ENCODE data around the gene ADAMTS15. TPM values are rescaled to one million over a fixed set of nuclear protein-coding genes. Genes with fewer than 3 reads are reported as not detected.

The ADAMTS15 gene
- total RNA-seq, 2 experiments from 2014 or later = 0.08 to 0.11 TPM

- Histone ChIP-seq H3K9me3 (ENCODE audit: control insufficient read depth in 1 of 2, insufficient read depth in 1 of 2, low read length in 2 of 2) (peaks cover 0 to 4% of the 10 kb centered on the region in 2 experiments), H3K36me3 (ENCODE audit: insufficient read depth, low read length) (no peaks in the 10 kb centered on the region), H3K4me1 (ENCODE audit: insufficient read depth, low read length) (no peaks in the 10 kb centered on the region), H3K4me3 (ENCODE audit: low read length) (no peak overlapping the region), H3K27me3 (ENCODE audit: control insufficient read depth in 1 of 2, insufficient read depth in 2 of 2, low read length in 2 of 2) (no peaks in the 10 kb centered on the region), H3K27ac (ENCODE audit: low read depth in 1 of 2, low read length in 2 of 2) (no peak overlapping the region)
- TF ChIP-seq CTCF (IDR thresholded peaks at IDR 0.05) = no peak
- no peak for ATAC-seq (ENCODE audit: poor library complexity)
- Mint-ChIP-seq H3K4me3 (no peak overlapping the region), H3K4me1 (ENCODE audit: low read depth) (no peaks in the 10 kb centered on the region), H3K27ac (no peak overlapping the region), H3K9me3 (no peaks in the 10 kb centered on the region), H3K27me3 (no peaks in the 10 kb centered on the region), H3K36me3 (ENCODE audit: low read depth) (no peaks in the 10 kb centered on the region)
- intact Hi-C loops (cut with DNase I, micrococcal nuclease) = no loop called here
- DNase-seq = no peak
- CTCF ChIA-PET = no interaction called here
- POLR2A ChIA-PET = no interaction called here
Observed at GRCh38 chr11:130469181-130469580, 20.7 kb downstream of the ADAMTS15 start.

- Mint-ChIP-seq H3K4me1 (ENCODE audit: low read depth) (no peaks in the 10 kb centered on the region), H3K27me3 (no peaks in the 10 kb centered on the region), H3K36me3 (ENCODE audit: low read depth) (no peaks in the 10 kb centered on the region), H3K9me3 (no peaks in the 10 kb centered on the region), H3K4me3 (no peak overlapping the region), H3K27ac (no peak overlapping the region)
- no peak for TF ChIP-seq CTCF (IDR thresholded peaks at IDR 0.05)
- Histone ChIP-seq H3K36me3 (ENCODE audit: insufficient read depth, low read length) (no peaks in the 10 kb centered on the region), H3K4me1 (ENCODE audit: insufficient read depth, low read length) (no peaks in the 10 kb centered on the region), H3K27me3 (ENCODE audit: control insufficient read depth in 1 of 2, insufficient read depth in 2 of 2, low read length in 2 of 2) (no peaks in the 10 kb centered on the region), H3K4me3 (ENCODE audit: low read length) (no peak overlapping the region), H3K27ac (ENCODE audit: low read depth in 1 of 2, low read length in 2 of 2) (no peak overlapping the region), H3K9me3 (ENCODE audit: control insufficient read depth in 1 of 2, insufficient read depth in 1 of 2, low read length in 2 of 2) (peaks cover 0 to 4% of the 10 kb centered on the region in 2 experiments)
- DNase-seq (no peak), ATAC-seq (ENCODE audit: poor library complexity) (no peak)
- POLR2A ChIA-PET = no interaction called here
- intact Hi-C loops (cut with DNase I, micrococcal nuclease) = no loop called here
- CTCF ChIA-PET = no interaction called here
Observed at GRCh38 chr11:130470832-130471706, 22.6 kb downstream of the ADAMTS15 start.

- POLR2A ChIA-PET = no interaction called here
- no peak for ATAC-seq (ENCODE audit: poor library complexity)
- intact Hi-C loops (cut with DNase I, micrococcal nuclease) = no loop called here
- no peak overlapping the region for H3K27ac ChIP-seq (ENCODE audit: low read depth in 1 of 2, low read length in 2 of 2)
- H3K4me3 ChIP-seq (ENCODE audit: low read length) = no peak overlapping the region
- Mint-ChIP-seq H3K36me3 (ENCODE audit: low read depth) (no peaks in the 10 kb centered on the region), H3K27ac (no peak overlapping the region), H3K9me3 (no peaks in the 10 kb centered on the region), H3K27me3 (no peaks in the 10 kb centered on the region), H3K4me1 (ENCODE audit: low read depth) (no peaks in the 10 kb centered on the region), H3K4me3 (no peak overlapping the region)
- peaks cover 0 to 4% of the 10 kb centered on the region in 2 experiments for H3K9me3 ChIP-seq (ENCODE audit: control insufficient read depth in 1 of 2, insufficient read depth in 1 of 2, low read length in 2 of 2)
- H3K4me1 ChIP-seq (ENCODE audit: insufficient read depth, low read length) = no peaks in the 10 kb centered on the region
- CTCF ChIA-PET = no interaction called here
- no peaks in the 10 kb centered on the region for H3K36me3 ChIP-seq (ENCODE audit: insufficient read depth, low read length)
- TF ChIP-seq CTCF (IDR thresholded peaks at IDR 0.05) = no peak
- no peak for DNase-seq
- H3K27me3 ChIP-seq (ENCODE audit: control insufficient read depth in 1 of 2, insufficient read depth in 2 of 2, low read length in 2 of 2) = no peaks in the 10 kb centered on the region
Observed at GRCh38 chr11:130471731-130472433, 23.4 kb downstream of the ADAMTS15 start.
